ENCODE data around the gene CTNND2.
"Not testable (repeated sequence)": the region's sequence is repeated elsewhere in the genome, so short reads cannot be mapped to it uniquely, and the experiment has no call there.

DNA sequence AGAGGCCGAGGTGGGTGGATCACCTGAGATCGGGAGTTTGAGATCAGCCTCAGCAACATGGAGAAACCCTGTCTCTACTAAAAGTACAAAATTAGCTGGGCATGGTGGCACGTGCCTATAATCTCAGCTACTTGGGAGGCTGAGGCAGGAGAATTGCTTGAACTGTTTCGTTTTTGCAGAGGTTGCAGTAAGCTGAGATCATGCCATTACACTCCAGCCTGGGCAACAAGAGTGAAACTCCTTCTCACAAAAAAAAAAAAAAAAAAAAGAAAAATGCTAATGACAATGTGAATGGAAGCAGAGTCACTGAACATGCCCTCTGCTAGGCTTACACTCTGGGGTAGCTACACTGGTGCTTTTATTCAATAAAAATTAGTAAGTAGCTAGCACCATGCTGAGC lies 899.7 kb downstream of the CTNND2 start:
- not testable (repeated sequence) for TF ChIP-seq POLR2A (IDR thresholded peaks at IDR 0.05)
- TF ChIP-seq, protein P1, sequence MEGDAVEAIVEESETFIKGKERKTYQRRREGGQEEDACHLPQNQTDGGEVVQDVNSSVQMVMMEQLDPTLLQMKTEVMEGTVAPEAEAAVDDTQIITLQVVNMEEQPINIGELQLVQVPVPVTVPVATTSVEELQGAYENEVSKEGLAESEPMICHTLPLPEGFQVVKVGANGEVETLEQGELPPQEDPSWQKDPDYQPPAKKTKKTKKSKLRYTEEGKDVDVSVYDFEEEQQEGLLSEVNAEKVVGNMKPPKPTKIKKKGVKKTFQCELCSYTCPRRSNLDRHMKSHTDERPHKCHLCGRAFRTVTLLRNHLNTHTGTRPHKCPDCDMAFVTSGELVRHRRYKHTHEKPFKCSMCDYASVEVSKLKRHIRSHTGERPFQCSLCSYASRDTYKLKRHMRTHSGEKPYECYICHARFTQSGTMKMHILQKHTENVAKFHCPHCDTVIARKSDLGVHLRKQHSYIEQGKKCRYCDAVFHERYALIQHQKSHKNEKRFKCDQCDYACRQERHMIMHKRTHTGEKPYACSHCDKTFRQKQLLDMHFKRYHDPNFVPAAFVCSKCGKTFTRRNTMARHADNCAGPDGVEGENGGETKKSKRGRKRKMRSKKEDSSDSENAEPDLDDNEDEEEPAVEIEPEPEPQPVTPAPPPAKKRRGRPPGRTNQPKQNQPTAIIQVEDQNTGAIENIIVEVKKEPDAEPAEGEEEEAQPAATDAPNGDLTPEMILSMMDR (IDR thresholded peaks at IDR 0.05) = not testable (repeated sequence)

All from Peyer's patch (tissue), 4 donors.